ENCODE results near the gene MAGEA2B.
"Not testable (repeated sequence)": the region's sequence is repeated elsewhere in the genome, so short reads cannot be mapped to it uniquely, and the experiment has no call there.

Gene MAGEA2B

GRCh38 chrX:152758918-152759317, 44.5 kb downstream of the MAGEA2B start, which contains the start of gene CSAG3:
Gene CSAG3 (plus strand): TSS chrX:152759218.
- DNase-seq: not testable (repeated sequence)

GRCh38 chrX:152759544-152759943, 45.1 kb downstream of the MAGEA2B start:
- not testable (repeated sequence) for DNase-seq

- DNase-seq: not testable (repeated sequence)
Observed at GRCh38 chrX:152761582-152761981, 47.2 kb downstream of the MAGEA2B start.

- DNase-seq: not testable (repeated sequence)
Observed at GRCh38 chrX:152766562-152766961, 52.1 kb downstream of the MAGEA2B start.

Data from NCI-H1105 treated with DMSO at 0.1 percent for 48 hours (cell line).